Fibroblast of lung (primary cell): ENCODE data around the gene OR7A5.

Source experiments
- EZH2 ChIP-seq: IDR thresholded peaks from 2 replicates; pipeline ENCODE4 v1.5.1; 2012; ENCODE audit warnings: low read length, control low read depth, mild to moderate bottlenecking; ENCODE audit errors: missing control alignments
- TF ChIP-seq, protein P1 (sequence below), 2 donors: IDR thresholded peaks in 1 of 2; conservative IDR thresholded peaks in 1 of 2; 1 replicate in 1 of 2; 2 replicates in 1 of 2; pipeline ENCODE4 v1.5.1; 2011 to 2012; ENCODE audit warnings: low read length in 2 of 2, control low read depth in 1 of 2, inconsistent platforms in 1 of 2, low read depth in 1 of 2, mild to moderate bottlenecking in 1 of 2

GRCh38 chr19:14809272-14810057 is 25.5 kb downstream of the OR7A5 start:
- TF ChIP-seq, protein P1, sequence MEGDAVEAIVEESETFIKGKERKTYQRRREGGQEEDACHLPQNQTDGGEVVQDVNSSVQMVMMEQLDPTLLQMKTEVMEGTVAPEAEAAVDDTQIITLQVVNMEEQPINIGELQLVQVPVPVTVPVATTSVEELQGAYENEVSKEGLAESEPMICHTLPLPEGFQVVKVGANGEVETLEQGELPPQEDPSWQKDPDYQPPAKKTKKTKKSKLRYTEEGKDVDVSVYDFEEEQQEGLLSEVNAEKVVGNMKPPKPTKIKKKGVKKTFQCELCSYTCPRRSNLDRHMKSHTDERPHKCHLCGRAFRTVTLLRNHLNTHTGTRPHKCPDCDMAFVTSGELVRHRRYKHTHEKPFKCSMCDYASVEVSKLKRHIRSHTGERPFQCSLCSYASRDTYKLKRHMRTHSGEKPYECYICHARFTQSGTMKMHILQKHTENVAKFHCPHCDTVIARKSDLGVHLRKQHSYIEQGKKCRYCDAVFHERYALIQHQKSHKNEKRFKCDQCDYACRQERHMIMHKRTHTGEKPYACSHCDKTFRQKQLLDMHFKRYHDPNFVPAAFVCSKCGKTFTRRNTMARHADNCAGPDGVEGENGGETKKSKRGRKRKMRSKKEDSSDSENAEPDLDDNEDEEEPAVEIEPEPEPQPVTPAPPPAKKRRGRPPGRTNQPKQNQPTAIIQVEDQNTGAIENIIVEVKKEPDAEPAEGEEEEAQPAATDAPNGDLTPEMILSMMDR (conservative IDR thresholded peaks at IDR 0.05 in 1 of 2, IDR thresholded peaks at IDR 0.05 in 1 of 2; ENCODE audit: low read depth in 1 of 2, low read length in 2 of 2) = no peak
- TF ChIP-seq EZH2 = no peak
